Measurements from ENCODE around the gene MYMK. TPM values are rescaled to one million over a fixed set of nuclear protein-coding genes. Genes with fewer than 3 reads are reported as not detected.
A peak's percentile ranks its signal among the peaks of the same experiment; 100 is the strongest.

MYMK gene
- total RNA-seq, 3 donors from 2014 or later (not counting 1 experiment from before 2014, with no cell fraction given) = not detected

- Mint-ChIP-seq H3K36me3 (no peaks in the 10 kb centered on the region), H3K4me1 (no peaks in the 10 kb centered on the region), H3K27me3 (ENCODE audit: low read depth in 2 of 2) (peaks cover 7 to 8% of the 10 kb centered on the region in 2 donors), H3K27ac (no peak overlapping the region), H3K9me3 (no peaks in the 10 kb centered on the region), H3K4me3 (no peak overlapping the region)
- WGBS (ENCODE audit: insufficient coverage) = 83% methylated on average over 16 of the region's 16 CpGs
- intact Hi-C loops (cut with micrococcal nuclease) = no loop called here
- no peak overlapping the region for H3K4me3 ChIP-seq (ENCODE audit: low read length)
- TF ChIP-seq CTCF (IDR thresholded peaks at IDR 0.05) = no peak
- DNase-seq = no peak
- peaks cover 18% of the 10 kb centered on the region for H3K4me1 ChIP-seq (ENCODE audit: control insufficient read depth, insufficient read depth, low read length)
- H3K9me3 ChIP-seq (ENCODE audit: control insufficient read depth, insufficient read depth, low read length) = no peaks in the 10 kb centered on the region
- ATAC-seq = no peak
- H3K36me3 ChIP-seq (ENCODE audit: control insufficient read depth, insufficient read depth, low read length) = no peaks in the 10 kb centered on the region
- peaks cover 12% of the 10 kb centered on the region for H3K27me3 ChIP-seq (ENCODE audit: control insufficient read depth, insufficient read depth, low read length)
- no peak overlapping the region for H3K27ac ChIP-seq (ENCODE audit: low read length)
These were observed 19.2 kb upstream of the MYMK start for GRCh38 chr9:133543772-133544467.

DNA sequence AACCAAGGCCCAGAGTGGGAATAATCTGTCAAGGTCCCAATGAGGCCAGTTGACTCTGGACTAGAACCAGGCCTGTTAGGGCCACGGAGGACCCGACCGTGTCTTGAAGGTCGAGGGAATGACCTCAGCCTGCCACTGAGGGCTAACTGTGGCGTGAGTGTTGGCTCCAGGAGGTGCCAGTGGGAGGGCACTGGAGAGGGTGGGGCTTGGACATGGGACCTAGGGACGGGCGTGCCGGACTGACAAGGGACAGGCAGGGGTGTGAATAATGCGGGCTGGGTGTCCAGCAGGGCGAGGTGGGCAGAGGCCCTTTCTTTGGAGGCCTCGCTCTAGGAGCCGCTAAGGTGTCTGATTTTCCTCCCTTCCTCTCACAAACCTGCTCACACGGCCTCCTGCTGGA lies 17.2 kb upstream of the MYMK start:
- DNase-seq (no peak), ATAC-seq (no peak)
- intact Hi-C loops (cut with micrococcal nuclease) = no loop called here
- H3K9me3 ChIP-seq (ENCODE audit: control insufficient read depth, insufficient read depth, low read length) = no peaks in the 10 kb centered on the region
- Mint-ChIP-seq H3K4me3 (no peak overlapping the region), H3K27ac (no peak overlapping the region), H3K36me3 (no peaks in the 10 kb centered on the region), H3K9me3 (no peaks in the 10 kb centered on the region), H3K4me1 (no peaks in the 10 kb centered on the region), H3K27me3 (ENCODE audit: low read depth in 2 of 2) (peaks cover 9 to 11% of the 10 kb centered on the region in 2 donors)
- peaks cover 20% of the 10 kb centered on the region for H3K4me1 ChIP-seq (ENCODE audit: control insufficient read depth, insufficient read depth, low read length)
- H3K4me3 ChIP-seq (ENCODE audit: low read length) = no peak overlapping the region
- 87% methylated on average over 13 of the region's 13 CpGs for WGBS (ENCODE audit: insufficient coverage)
- TF ChIP-seq CTCF (IDR thresholded peaks at IDR 0.05) = no peak
- H3K36me3 ChIP-seq (ENCODE audit: control insufficient read depth, insufficient read depth, low read length) = no peaks in the 10 kb centered on the region
- H3K27ac ChIP-seq (ENCODE audit: low read length) = no peak overlapping the region
- H3K27me3 ChIP-seq (ENCODE audit: control insufficient read depth, insufficient read depth, low read length) = peaks cover 13% of the 10 kb centered on the region

- H3K9me3 Mint-ChIP-seq = no peaks in the 10 kb centered on the region
- intact Hi-C loops (cut with micrococcal nuclease) = no loop called here
- peak in 2 of 3 donors; percentile 31 to 67 for ATAC-seq
- Histone ChIP-seq H3K36me3 (ENCODE audit: control insufficient read depth, insufficient read depth, low read length) (no peaks in the 10 kb centered on the region), H3K4me1 (ENCODE audit: control insufficient read depth, insufficient read depth, low read length) (peaks cover 20% of the 10 kb centered on the region), H3K27me3 (ENCODE audit: control insufficient read depth, insufficient read depth, low read length) (peaks cover 13% of the 10 kb centered on the region), H3K27ac (ENCODE audit: low read length) (no peak overlapping the region), H3K4me3 (ENCODE audit: low read length) (no peak overlapping the region), H3K9me3 (ENCODE audit: control insufficient read depth, insufficient read depth, low read length) (no peaks in the 10 kb centered on the region)
- DNase-seq = no peak
- H3K4me1 Mint-ChIP-seq = no peaks in the 10 kb centered on the region
- no peak overlapping the region for H3K27ac Mint-ChIP-seq
- no peak for TF ChIP-seq CTCF (IDR thresholded peaks at IDR 0.05)
- no peaks in the 10 kb centered on the region for H3K36me3 Mint-ChIP-seq
- no peak overlapping the region for H3K4me3 Mint-ChIP-seq
- peaks cover 11 to 13% of the 10 kb centered on the region in 2 donors for H3K27me3 Mint-ChIP-seq (ENCODE audit: low read depth in 2 of 2)
- 26% methylated on average over 18 of the region's 18 CpGs for WGBS (ENCODE audit: insufficient coverage)
These were observed 15.9 kb upstream of the MYMK start for GRCh38 chr9:133540698-133541025.
